SK-N-SH (cell line): ENCODE measurements around the gene SPG7. TPM values are rescaled to one million over a fixed set of nuclear protein-coding genes. Genes with fewer than 3 reads are reported as not detected.

Source experiments
- CTCF ChIA-PET: fragments of 300-600, 350-600 bp; formaldehyde crosslinking; extraction: SDS; loops from one replicate; lab custom pipeline; 2021; lab: Yijun Ruan, JAX
- POLR2A ChIA-PET: fragments of 350-600 bp; sonication (Branson Sonifier 250); formaldehyde crosslinking; extraction: SDS; loops from one replicate; lab custom pipeline; 2020; ENCODE audit warnings: antibody characterized with exemption, inconsistent platforms; lab: Yijun Ruan, JAX
- DNase-seq: peaks from one replicate; pipeline ENCODE4 v3.0.0; 2012
- H2AFZ ChIP-seq: fragments of 200-600 bp; sonication (generic); 2 replicates; pipeline ENCODE4 v1.8.1; 2016; ENCODE audit warnings: antibody characterized with exemption, mild to moderate bottlenecking, low read depth
- H3F3A ChIP-seq: fragments of 200-600 bp; sonication (generic); replicated peaks from 2 replicates; pipeline ENCODE3; 2016; ENCODE audit warnings: antibody characterized with exemption, mild to moderate bottlenecking; ENCODE audit not compliant: insufficient read depth
- H3K27ac ChIP-seq, 2 experiments: fragments of 200-500 bp in 1 of 2; fragments of 200-600 bp in 1 of 2; sonication (Bioruptor generic) in 1 of 2; sonication (generic), shearing (Covaris generic) in 1 of 2; 2 replicates each; pipeline versions ENCODE4 v1.5.1 to v1.6.1; 2014 to 2016; ENCODE audit warnings: low read depth in 2 of 2, inconsistent platforms in 1 of 2, low read length in 1 of 2, mild to moderate bottlenecking in 1 of 2, mixed read lengths in 1 of 2
- H3K27me3 ChIP-seq: fragments of 200-600 bp; sonication (generic), shearing (Covaris generic); 2 replicates; pipeline ENCODE4 v1.6.1; 2016; ENCODE audit warnings: mixed run types; ENCODE audit not compliant: insufficient read depth
- H3K36me3 ChIP-seq, 2 experiments: fragments of 200-500 bp in 1 of 2; fragments of 200-600 bp in 1 of 2; sonication (Bioruptor generic) in 1 of 2; sonication (generic) in 1 of 2; replicated peaks in 1 of 2; 2 replicates each; pipeline versions ENCODE3 to v1.5.1; 2014 to 2016; ENCODE audit warnings: low read length in 1 of 2, mild to moderate bottlenecking in 1 of 2; ENCODE audit not compliant: insufficient read depth in 2 of 2, control insufficient read depth in 1 of 2
- H3K4me1 ChIP-seq, 2 experiments: fragments of 200-500 bp in 1 of 2; fragments of 200-600 bp in 1 of 2; sonication (Bioruptor generic) in 1 of 2; sonication (generic), shearing (Covaris generic) in 1 of 2; 2 replicates each; pipeline versions ENCODE4 v1.5.1 to v1.6.1; 2014 to 2016; ENCODE audit warnings: low read depth in 1 of 2, low read length in 1 of 2, mixed run types in 1 of 2; ENCODE audit not compliant: insufficient read depth in 2 of 2, control insufficient read depth in 1 of 2
- H3K4me2 ChIP-seq: fragments of 200-600 bp; sonication (generic), shearing (Covaris generic); 2 replicates; pipeline ENCODE4 v1.6.1; 2017; ENCODE audit warnings: mixed run types
- H3K4me3 ChIP-seq, 2 experiments: fragments of 200-500 bp in 1 of 2; fragments of 200-600 bp in 1 of 2; sonication (Bioruptor generic) in 1 of 2; sonication (generic), shearing (Covaris generic) in 1 of 2; 2 replicates each; pipeline versions ENCODE4 v1.5.1 to v1.8.1; 2014 to 2016; ENCODE audit warnings: low read depth in 2 of 2, inconsistent platforms in 1 of 2, low read length in 1 of 2, mild to moderate bottlenecking in 1 of 2, mixed read lengths in 1 of 2, moderate library complexity in 1 of 2
- H3K79me2 ChIP-seq: fragments of 200-600 bp; sonication (generic); 2 replicates; pipeline ENCODE4 v1.8.1; 2017; ENCODE audit warnings: mild to moderate bottlenecking; ENCODE audit not compliant: insufficient read depth
- H3K9ac ChIP-seq: fragments of 200-600 bp; sonication (generic); 2 replicates; pipeline ENCODE4 v1.6.1; 2017; ENCODE audit warnings: mixed run types
- H3K9me2 ChIP-seq: fragments of 200-600 bp; sonication (generic); 2 replicates; pipeline ENCODE4 v1.6.1; 2017; ENCODE audit warnings: mixed run types
- H3K9me3 ChIP-seq: fragments of 200-600 bp; sonication (generic); 2 replicates; pipeline ENCODE4 v1.6.1; 2017; ENCODE audit warnings: mixed run types, mild to moderate bottlenecking, moderate library complexity
- H4K20me1 ChIP-seq: fragments of 200-600 bp; sonication (generic); 2 replicates; pipeline ENCODE4 v1.6.1; 2017; ENCODE audit warnings: mild to moderate bottlenecking, mixed run types; ENCODE audit not compliant: insufficient read depth
- IRF3 ChIP-seq: fragments of 150-350 bp; IDR thresholded peaks from 2 replicates; pipeline ENCODE4 v1.6.1; 2016; ENCODE audit warnings: mild to moderate bottlenecking, low read depth, low read length
- JUND ChIP-seq: IDR thresholded peaks from 2 replicates; pipeline ENCODE4 v1.4.0; 2012
- MXI1 ChIP-seq: IDR thresholded peaks from 2 replicates; pipeline ENCODE4 v1.6.1; 2012; ENCODE audit warnings: mild to moderate bottlenecking, low read depth, low read length, improper control_type of control experiment
- PBX3 ChIP-seq: IDR thresholded peaks from 2 replicates; pipeline ENCODE4; 2012
- POLR2AphosphoS5 ChIP-seq: IDR thresholded peaks from 2 replicates; pipeline ENCODE4 v1.6.1; 2012; ENCODE audit warnings: low read depth, low read length
- RXRA ChIP-seq: IDR thresholded peaks from 2 replicates; pipeline ENCODE4 v1.4.0; 2012; ENCODE audit warnings: low read depth, mild to moderate bottlenecking, borderline replicate concordance
- WGBS: methylation state at CpG from one replicate; pipeline ENCODE4 v1.1.6; 2017; ENCODE audit warnings: low lambda C conversion rate; 5-methylcytosine and 5-hydroxymethylcytosine counted together
- polyA plus RNA-seq, 3 experiments: library from polyadenylated mRNA; depleted of rRNA; stranded (reverse); fragments of >200 nt; gene quantifications; 2 replicates each; pipeline ENCODE4 v1.2.3, GENCODE V29; 2012
- TF ChIP-seq, protein P1 (sequence below): fragments of 150-350 bp; IDR thresholded peaks from 2 replicates; pipeline ENCODE4 v1.6.1; 2017; ENCODE audit warnings: antibody characterized with exemption, low read length, low read depth, borderline replicate concordance
- TF ChIP-seq, protein P2 (sequence below): IDR thresholded peaks from 2 replicates; pipeline ENCODE4 v1.4.0; 2012; ENCODE audit warnings: low read depth, borderline replicate concordance
- TF ChIP-seq, protein P3 (sequence below): fragments of 200-600 bp; sonication (generic); IDR thresholded peaks from 2 replicates; pipeline ENCODE4 v1.6.1; 2017; ENCODE audit warnings: antibody characterized with exemption, mild to moderate bottlenecking, moderate library complexity

Gene SPG7
- polyA plus RNA-seq, 1 of the 3 experiments (the other 2 are of a cell fraction) = 100 TPM

DNA sequence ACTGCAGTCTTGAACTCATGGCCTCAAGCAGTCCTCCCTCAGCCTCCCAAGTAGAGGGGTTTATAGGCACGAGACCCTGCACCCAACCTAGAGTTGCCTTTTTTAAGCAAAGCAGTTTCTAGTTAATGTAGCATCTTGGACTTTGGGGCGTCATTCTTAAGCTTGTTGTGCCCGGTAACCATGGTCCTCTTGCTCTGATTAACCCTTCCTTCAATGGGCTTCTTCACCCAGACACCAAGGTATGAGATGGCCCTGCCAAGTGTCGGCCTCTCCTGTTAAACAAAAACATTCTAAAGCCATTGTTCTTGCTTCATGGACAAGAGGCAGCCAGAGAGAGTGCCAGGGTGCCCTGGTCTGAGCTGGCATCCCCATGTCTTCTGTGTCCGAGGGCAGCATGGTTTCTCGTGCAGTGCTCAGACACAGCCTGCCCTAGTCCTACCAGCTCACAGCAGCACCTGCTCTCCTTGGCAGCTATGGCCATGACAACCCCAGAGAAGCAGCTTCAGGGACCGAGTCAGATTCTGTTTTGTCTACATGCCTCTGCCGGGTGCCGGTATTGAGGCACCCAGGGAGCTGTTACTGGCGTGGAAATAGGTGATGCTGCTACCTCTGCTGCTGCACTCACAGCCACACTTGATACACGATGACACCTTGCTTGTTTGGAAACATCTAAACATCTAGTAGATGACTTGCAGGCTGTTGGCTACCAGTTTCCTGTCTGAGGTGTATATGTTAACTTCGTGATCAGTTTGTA lies 55.6 kb downstream of the SPG7 start:
- Histone ChIP-seq H3K27ac (no peak overlapping the region), H3K4me2 (peak overlapping the region; percentile 96; the same call in 1 of the 2 replicates), H3K4me1 (peaks cover 19 to 44% of the 10 kb centered on the region in 2 experiments; a peak in 3 of 4 replicates), H3K4me3 (no peak overlapping the region; a peak in 1 of 4 replicates), H3K27me3 (no peaks in the 10 kb centered on the region), H4K20me1 (peaks cover 60% of the 10 kb centered on the region), H2AFZ (no peak overlapping the region), H3K9me2 (no peaks in the 10 kb centered on the region), H3K79me2 (peaks cover 34% of the 10 kb centered on the region), H3F3A (peaks cover 62% of the 10 kb centered on the region), H3K9me3 (no peaks in the 10 kb centered on the region), H3K9ac (0 out of 2 replicates have a peak overlapping the region, but pooled peaks have one; percentile 16), H3K36me3 (peaks cover 28 to 30% of the 10 kb centered on the region in 2 experiments)
- 84% methylated on average over 10 of the region's 12 CpGs for WGBS
- TF ChIP-seq RXRA = no peak
- no peak for TF ChIP-seq IRF3
- TF ChIP-seq, protein P1, sequence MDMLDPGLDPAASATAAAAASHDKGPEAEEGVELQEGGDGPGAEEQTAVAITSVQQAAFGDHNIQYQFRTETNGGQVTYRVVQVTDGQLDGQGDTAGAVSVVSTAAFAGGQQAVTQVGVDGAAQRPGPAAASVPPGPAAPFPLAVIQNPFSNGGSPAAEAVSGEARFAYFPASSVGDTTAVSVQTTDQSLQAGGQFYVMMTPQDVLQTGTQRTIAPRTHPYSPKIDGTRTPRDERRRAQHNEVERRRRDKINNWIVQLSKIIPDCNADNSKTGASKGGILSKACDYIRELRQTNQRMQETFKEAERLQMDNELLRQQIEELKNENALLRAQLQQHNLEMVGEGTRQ = no peak
- peak; percentile 11; the same call in 1 of the 2 replicates for TF ChIP-seq POLR2AphosphoS5
- TF ChIP-seq, protein P2, sequence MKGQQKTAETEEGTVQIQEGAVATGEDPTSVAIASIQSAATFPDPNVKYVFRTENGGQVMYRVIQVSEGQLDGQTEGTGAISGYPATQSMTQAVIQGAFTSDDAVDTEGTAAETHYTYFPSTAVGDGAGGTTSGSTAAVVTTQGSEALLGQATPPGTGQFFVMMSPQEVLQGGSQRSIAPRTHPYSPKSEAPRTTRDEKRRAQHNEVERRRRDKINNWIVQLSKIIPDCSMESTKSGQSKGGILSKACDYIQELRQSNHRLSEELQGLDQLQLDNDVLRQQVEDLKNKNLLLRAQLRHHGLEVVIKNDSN = no peak
- CTCF ChIA-PET = interaction anchor here (1.0 to 3.4 kb wide), 5 partner anchors 21 to 136 kb away, joined by 3 to 20 read pairs (median 4); no protein-coding TSS in a partner anchor
- DNase-seq = no peak
- POLR2A ChIA-PET = no interaction called here

GRCh38 chr16:89564476-89565255 lies 56.5 kb downstream of the SPG7 start:
- no peaks in the 10 kb centered on the region for H3K9me2 ChIP-seq
- TF ChIP-seq MXI1 (no peak), JUND (peak; percentile 33; the same call in 1 of the 2 replicates), POLR2AphosphoS5 (0 out of 2 replicates have a peak, but pooled peaks have one; percentile 4), PBX3 (no peak)
- TF ChIP-seq, protein P3, sequence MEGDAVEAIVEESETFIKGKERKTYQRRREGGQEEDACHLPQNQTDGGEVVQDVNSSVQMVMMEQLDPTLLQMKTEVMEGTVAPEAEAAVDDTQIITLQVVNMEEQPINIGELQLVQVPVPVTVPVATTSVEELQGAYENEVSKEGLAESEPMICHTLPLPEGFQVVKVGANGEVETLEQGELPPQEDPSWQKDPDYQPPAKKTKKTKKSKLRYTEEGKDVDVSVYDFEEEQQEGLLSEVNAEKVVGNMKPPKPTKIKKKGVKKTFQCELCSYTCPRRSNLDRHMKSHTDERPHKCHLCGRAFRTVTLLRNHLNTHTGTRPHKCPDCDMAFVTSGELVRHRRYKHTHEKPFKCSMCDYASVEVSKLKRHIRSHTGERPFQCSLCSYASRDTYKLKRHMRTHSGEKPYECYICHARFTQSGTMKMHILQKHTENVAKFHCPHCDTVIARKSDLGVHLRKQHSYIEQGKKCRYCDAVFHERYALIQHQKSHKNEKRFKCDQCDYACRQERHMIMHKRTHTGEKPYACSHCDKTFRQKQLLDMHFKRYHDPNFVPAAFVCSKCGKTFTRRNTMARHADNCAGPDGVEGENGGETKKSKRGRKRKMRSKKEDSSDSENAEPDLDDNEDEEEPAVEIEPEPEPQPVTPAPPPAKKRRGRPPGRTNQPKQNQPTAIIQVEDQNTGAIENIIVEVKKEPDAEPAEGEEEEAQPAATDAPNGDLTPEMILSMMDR = no peak
- TF ChIP-seq, protein P2 = no peak
- TF ChIP-seq, all 33 proteins: peak for 2
- Histone ChIP-seq H3K36me3 (peaks cover 28 to 30% of the 10 kb centered on the region in 2 experiments), H3K27me3 (no peaks in the 10 kb centered on the region), H3K9ac (no peak overlapping the region), H3K4me3 (no peak overlapping the region), H3K27ac (peak overlapping the region in 1 of 2 experiments; percentile 2; a peak in 1 of 4 replicates), H3F3A (peaks cover 54% of the 10 kb centered on the region), H3K4me1 (peaks cover 19 to 44% of the 10 kb centered on the region in 2 experiments; a peak in 3 of 4 replicates), H3K79me2 (peaks cover 34% of the 10 kb centered on the region), H3K4me2 (no peak overlapping the region), H4K20me1 (peaks cover 60% of the 10 kb centered on the region), H3K9me3 (no peaks in the 10 kb centered on the region), H2AFZ (no peak overlapping the region)
- 83% methylated on average over 20 of the region's 22 CpGs for WGBS
- ChIA-PET POLR2A (no interaction called here), CTCF (interaction anchor here (0.6 to 3.4 kb wide), 9 partner anchors 19 to 317 kb away, joined by 3 to 20 read pairs (median 4); partner anchors contain the start of gene DPEP1)
- no peak for DNase-seq
